NCI-H526 (cell line): Measurements from ENCODE around the gene ARHGEF40.
A peak's percentile ranks its signal among the peaks of the same experiment; 100 is the strongest.

Source experiments
- DNase-seq, 2 experiments: peaks; one replicate each; lab custom pipeline; 2025; lab: John Stamatoyannopoulos, UW

ARHGEF40 gene

GRCh38 chr14:21070083-21070609 is at the start of gene ARHGEF40:
TSS of gene ARHGEF40 (plus strand) at chr14:21070304. CDS start at chr14:21070397, 93 bp downstream.
- peak in 1 of 2 experiments; percentile 66 for DNase-seq

- no peak for DNase-seq
Measured at GRCh38 chr14:21020977-21021545, 49.0 kb upstream of the ARHGEF40 start.

- no peak for DNase-seq
Measured at GRCh38 chr14:21022686-21023085, 47.4 kb upstream of the ARHGEF40 start.

GRCh38 chr14:21023174-21023573 is 46.9 kb upstream of the ARHGEF40 start:
- DNase-seq = no peak

- no peak for DNase-seq
Measured at GRCh38 chr14:21023817-21024584, 46.1 kb upstream of the ARHGEF40 start.

GRCh38 chr14:21024585-21025370 is 45.3 kb upstream of the ARHGEF40 start, which contains the start of gene NDRG2:
TSS of gene NDRG2 (minus strand) at chr14:21025061. CDS start at chr14:21023315, 1,746 bp downstream.
- peak in 1 of 2 experiments; percentile 86 for DNase-seq

- peak in 1 of 2 experiments; percentile 30 for DNase-seq
Measured at GRCh38 chr14:21025371-21026273, 44.5 kb upstream of the ARHGEF40 start.

GRCh38 chr14:21026274-21026987 is 43.7 kb upstream of the ARHGEF40 start:
- no peak for DNase-seq

GRCh38 chr14:21026988-21027315 is 43.2 kb upstream of the ARHGEF40 start:
- DNase-seq = no peak

GRCh38 chr14:21029917-21030316 is 40.2 kb upstream of the ARHGEF40 start, which contains the start of gene TPPP2:
TSS of gene TPPP2 (plus strand) at chr14:21030217. CDS start at chr14:21030582, 365 bp downstream.
- DNase-seq = no peak

- no peak for DNase-seq
Measured at GRCh38 chr14:21030531-21030930, 39.6 kb upstream of the ARHGEF40 start.

- DNase-seq = no peak
Measured at GRCh38 chr14:21032326-21033132, 37.6 kb upstream of the ARHGEF40 start.

- no peak for DNase-seq
Measured at GRCh38 chr14:21033133-21033698, 36.9 kb upstream of the ARHGEF40 start.

- no peak for DNase-seq
Measured at GRCh38 chr14:21034707-21035106, 35.4 kb upstream of the ARHGEF40 start, which contains the start of gene RNASE13. TSS of gene RNASE13 (minus strand) at chr14:21034807. CDS start at chr14:21034288, 519 bp downstream.

- no peak for DNase-seq
Measured at GRCh38 chr14:21036751-21037150, 33.4 kb upstream of the ARHGEF40 start.

GRCh38 chr14:21037156-21037555 is 32.9 kb upstream of the ARHGEF40 start:
- no peak for DNase-seq

GRCh38 chr14:21038441-21039422 is 31.4 kb upstream of the ARHGEF40 start:
- DNase-seq = no peak
